Nephron progenitor cell (in vitro differentiated cells): ENCODE measurements around the gene STXBP5.

Source experiments
- DNase-seq: peaks from one replicate; pipeline ENCODE4 v3.0.0; 2021
- H3K27ac Mint-ChIP-seq: 2 replicates; pipeline ENCODE4 v1.8.0; 2021; ENCODE audit warnings: mild to moderate bottlenecking, moderate library complexity, mixed read lengths
- H3K27me3 Mint-ChIP-seq: 2 replicates; pipeline ENCODE4 v1.8.0; 2021; ENCODE audit warnings: mild to moderate bottlenecking, low read depth, mixed read lengths; ENCODE audit not compliant: poor library complexity
- H3K36me3 Mint-ChIP-seq: 2 replicates; pipeline ENCODE4 v1.8.0; 2021; ENCODE audit warnings: low read depth, mixed read lengths
- H3K4me1 Mint-ChIP-seq: 2 replicates; pipeline ENCODE4 v1.8.0; 2021; ENCODE audit warnings: mixed read lengths
- H3K4me3 Mint-ChIP-seq: 2 replicates; pipeline ENCODE4 v1.8.0; 2021; ENCODE audit warnings: mild to moderate bottlenecking, moderate library complexity, mixed read lengths
- H3K9me3 Mint-ChIP-seq: 2 replicates; pipeline ENCODE4 v1.8.0; 2021; ENCODE audit warnings: mild to moderate bottlenecking, moderate library complexity, mixed read lengths
- TF ChIP-seq, protein P1 (sequence below): fragments of 200-600 bp; sonication (generic); IDR thresholded peaks from 2 replicates; pipeline ENCODE4 v1.5.0; 2021; ENCODE audit warnings: antibody characterized with exemption

STXBP5 gene

DNA sequence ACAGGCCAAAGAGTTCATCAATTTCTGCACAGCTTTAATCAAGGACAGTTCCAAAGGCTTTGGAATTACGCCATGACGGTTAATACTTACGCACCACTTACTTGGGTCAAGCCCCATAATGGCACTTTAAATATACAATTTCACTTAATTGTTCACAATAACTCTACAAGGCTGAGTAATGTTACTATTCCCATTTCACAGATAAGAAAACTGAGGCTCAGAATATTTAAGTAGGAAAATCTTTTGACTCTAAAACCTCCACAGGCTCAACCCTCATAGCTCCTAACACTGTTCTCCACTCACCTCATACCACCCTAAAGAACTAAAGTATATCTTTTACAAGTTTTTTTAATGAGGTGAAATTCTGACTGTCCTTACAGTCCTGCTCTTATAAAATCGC lies 212.4 kb downstream of the STXBP5 start:
- TF ChIP-seq, protein P1, sequence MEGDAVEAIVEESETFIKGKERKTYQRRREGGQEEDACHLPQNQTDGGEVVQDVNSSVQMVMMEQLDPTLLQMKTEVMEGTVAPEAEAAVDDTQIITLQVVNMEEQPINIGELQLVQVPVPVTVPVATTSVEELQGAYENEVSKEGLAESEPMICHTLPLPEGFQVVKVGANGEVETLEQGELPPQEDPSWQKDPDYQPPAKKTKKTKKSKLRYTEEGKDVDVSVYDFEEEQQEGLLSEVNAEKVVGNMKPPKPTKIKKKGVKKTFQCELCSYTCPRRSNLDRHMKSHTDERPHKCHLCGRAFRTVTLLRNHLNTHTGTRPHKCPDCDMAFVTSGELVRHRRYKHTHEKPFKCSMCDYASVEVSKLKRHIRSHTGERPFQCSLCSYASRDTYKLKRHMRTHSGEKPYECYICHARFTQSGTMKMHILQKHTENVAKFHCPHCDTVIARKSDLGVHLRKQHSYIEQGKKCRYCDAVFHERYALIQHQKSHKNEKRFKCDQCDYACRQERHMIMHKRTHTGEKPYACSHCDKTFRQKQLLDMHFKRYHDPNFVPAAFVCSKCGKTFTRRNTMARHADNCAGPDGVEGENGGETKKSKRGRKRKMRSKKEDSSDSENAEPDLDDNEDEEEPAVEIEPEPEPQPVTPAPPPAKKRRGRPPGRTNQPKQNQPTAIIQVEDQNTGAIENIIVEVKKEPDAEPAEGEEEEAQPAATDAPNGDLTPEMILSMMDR: no peak
- Mint-ChIP-seq H3K9me3 (peaks cover 4% of the 10 kb centered on the region), H3K36me3 (no peaks in the 10 kb centered on the region), H3K27me3 (peaks cover 32% of the 10 kb centered on the region), H3K4me1 (peaks cover 17% of the 10 kb centered on the region), H3K27ac (no peak overlapping the region), H3K4me3 (no peak overlapping the region)
- no peak for DNase-seq

GRCh38 chr6:147417954-147418353 lies 213.7 kb downstream of the STXBP5 start:
- Mint-ChIP-seq H3K9me3 (peaks cover 3% of the 10 kb centered on the region), H3K27ac (no peak overlapping the region), H3K36me3 (no peaks in the 10 kb centered on the region), H3K4me1 (peaks cover 27% of the 10 kb centered on the region), H3K27me3 (peaks cover 35% of the 10 kb centered on the region), H3K4me3 (no peak overlapping the region)
- TF ChIP-seq, protein P1: no peak
- no peak for DNase-seq

- no peak overlapping the region for H3K27ac Mint-ChIP-seq
- TF ChIP-seq, protein P1: no peak
- no peak overlapping the region for H3K4me3 Mint-ChIP-seq
- H3K27me3 Mint-ChIP-seq: peaks cover 35% of the 10 kb centered on the region
- H3K4me1 Mint-ChIP-seq: peaks cover 27% of the 10 kb centered on the region
- H3K36me3 Mint-ChIP-seq: no peaks in the 10 kb centered on the region
- H3K9me3 Mint-ChIP-seq: peaks cover 3% of the 10 kb centered on the region
- no peak for DNase-seq
Observed at GRCh38 chr6:147418523-147418922, 214.3 kb downstream of the STXBP5 start.

- H3K4me3 Mint-ChIP-seq: no peak overlapping the region
- no peak overlapping the region for H3K27ac Mint-ChIP-seq
- TF ChIP-seq, protein P1: no peak
- peaks cover 27% of the 10 kb centered on the region for H3K4me1 Mint-ChIP-seq
- peaks cover 19% of the 10 kb centered on the region for H3K27me3 Mint-ChIP-seq
- no peak for DNase-seq
- peaks cover 14% of the 10 kb centered on the region for H3K9me3 Mint-ChIP-seq
- no peaks in the 10 kb centered on the region for H3K36me3 Mint-ChIP-seq
Observed at GRCh38 chr6:147421903-147422302, 217.7 kb downstream of the STXBP5 start.

- H3K9me3 Mint-ChIP-seq: peaks cover 14% of the 10 kb centered on the region
Observed at GRCh38 chr6:147423111-147423510, 218.9 kb downstream of the STXBP5 start.

GRCh38 chr6:147429794-147430193 lies 225.6 kb downstream of the STXBP5 start:
- Mint-ChIP-seq H3K27ac (no peak overlapping the region), H3K27me3 (peaks cover 7% of the 10 kb centered on the region), H3K9me3 (peaks cover 10% of the 10 kb centered on the region), H3K36me3 (no peaks in the 10 kb centered on the region), H3K4me3 (no peak overlapping the region), H3K4me1 (no peaks in the 10 kb centered on the region)
- TF ChIP-seq, protein P1: no peak
- no peak for DNase-seq

More at GRCh38 chr6:147423111-147423510, 218.9 kb downstream of the STXBP5 start:
- no peak for DNase-seq
- TF ChIP-seq, protein P1: no peak
- no peaks in the 10 kb centered on the region for H3K36me3 Mint-ChIP-seq
- peaks cover 17% of the 10 kb centered on the region for H3K4me1 Mint-ChIP-seq
- no peak overlapping the region for H3K4me3 Mint-ChIP-seq
- H3K27me3 Mint-ChIP-seq: peaks cover 10% of the 10 kb centered on the region
- peak overlapping the region; percentile 52 for H3K27ac Mint-ChIP-seq
